ENCODE data around the gene SEMA3G.

The SEMA3G gene

DNA sequence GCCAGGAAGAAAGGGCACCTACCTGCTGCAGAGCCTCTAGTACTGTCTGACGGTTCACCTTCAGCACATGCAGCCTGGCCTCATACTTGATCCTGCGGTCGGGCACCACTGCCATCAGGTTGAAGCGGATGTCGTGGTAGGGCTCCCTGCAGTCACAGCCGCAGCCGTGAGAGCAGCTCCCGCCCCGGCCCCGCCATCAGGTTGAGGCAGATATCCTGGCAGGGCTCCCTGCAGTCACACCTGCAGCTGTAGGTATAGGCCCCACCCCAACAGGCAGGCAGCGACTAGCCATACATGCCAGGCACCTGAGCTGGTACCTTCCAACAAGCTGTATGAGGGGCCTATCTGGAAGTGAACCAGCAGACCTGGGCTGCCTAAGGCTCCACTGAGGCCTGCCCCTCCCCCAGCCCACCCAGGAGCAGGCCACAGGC lies 38.7 kb downstream of the SEMA3G start:
- Histone ChIP-seq H3K4me3 (no peak overlapping the region), H3K9ac (ENCODE audit: insufficient read length) (no peak overlapping the region), H3K36me3 (ENCODE audit: insufficient read depth, low read length) (peaks cover 6% of the 10 kb centered on the region; the same call in 1 of the 2 replicates), H3K9me3 (ENCODE audit: low read depth, low read length) (no peaks in the 10 kb centered on the region), H3K27ac (no peak overlapping the region)
- TF ChIP-seq POLR2AphosphoS5 (IDR thresholded peaks at IDR 0.05; ENCODE audit: borderline replicate concordance, low read depth, low read length) (no peak), FOXP2 (optimal IDR thresholded peaks at IDR 0.05; ENCODE audit: control extremely low read depth, extremely low read length, insufficient read depth) (no peak), EZH2 (IDR thresholded peaks at IDR 0.05) (no peak)
- DNase-seq (ENCODE audit: low read depth, low spot score) = no peak

GRCh38 chr3:52405601-52406110 lies 39.2 kb downstream of the SEMA3G start:
- Histone ChIP-seq H3K9me3 (ENCODE audit: low read depth, low read length) (no peaks in the 10 kb centered on the region), H3K27ac (no peak overlapping the region), H3K9ac (ENCODE audit: insufficient read length) (no peak overlapping the region), H3K36me3 (ENCODE audit: insufficient read depth, low read length) (peaks cover 6% of the 10 kb centered on the region; the same call in 1 of the 2 replicates), H3K4me3 (no peak overlapping the region)
- TF ChIP-seq POLR2AphosphoS5 (IDR thresholded peaks at IDR 0.05; ENCODE audit: borderline replicate concordance, low read depth, low read length) (no peak), EZH2 (IDR thresholded peaks at IDR 0.05) (no peak), FOXP2 (optimal IDR thresholded peaks at IDR 0.05; ENCODE audit: control extremely low read depth, extremely low read length, insufficient read depth) (no peak)
- DNase-seq (ENCODE audit: low read depth, low spot score) = no peak

- no peak for TF ChIP-seq FOXP2 (optimal IDR thresholded peaks at IDR 0.05; ENCODE audit: control extremely low read depth, extremely low read length, insufficient read depth)
- TF ChIP-seq POLR2AphosphoS5 (IDR thresholded peaks at IDR 0.05; ENCODE audit: borderline replicate concordance, low read depth, low read length) = no peak
- TF ChIP-seq EZH2 (IDR thresholded peaks at IDR 0.05) = no peak
- no peak overlapping the region for H3K4me3 ChIP-seq
- H3K36me3 ChIP-seq (ENCODE audit: insufficient read depth, low read length) = peaks cover 6% of the 10 kb centered on the region; the same call in 1 of the 2 replicates
- H3K9me3 ChIP-seq (ENCODE audit: low read depth, low read length) = no peaks in the 10 kb centered on the region
- H3K9ac ChIP-seq (ENCODE audit: insufficient read length) = no peak overlapping the region
- no peak for DNase-seq (ENCODE audit: low read depth, low spot score)
- no peak overlapping the region for H3K27ac ChIP-seq
Observed at GRCh38 chr3:52405066-52405465, 39.8 kb downstream of the SEMA3G start.

DNA sequence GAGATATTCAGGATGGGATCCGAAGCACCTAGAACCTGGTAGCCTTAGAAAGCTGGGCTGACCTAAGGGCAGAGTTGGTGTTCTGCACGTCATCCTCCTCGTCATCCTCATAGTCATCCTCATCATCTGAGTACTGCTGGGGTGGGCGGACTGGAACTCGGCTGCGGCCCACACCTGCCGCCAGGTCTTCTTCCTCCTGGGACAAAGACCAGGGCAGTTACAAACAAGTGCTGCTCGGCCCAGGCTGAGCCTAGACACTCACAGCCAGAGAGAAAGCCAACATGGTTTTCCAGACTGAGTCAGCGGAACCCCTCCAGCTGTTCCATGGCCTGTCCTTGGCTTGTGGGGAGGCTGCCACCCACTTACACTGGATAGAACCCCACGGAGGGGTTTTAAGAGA lies 40.5 kb downstream of the SEMA3G start:
- peaks cover 6% of the 10 kb centered on the region; the same call in 1 of the 2 replicates for H3K36me3 ChIP-seq (ENCODE audit: insufficient read depth, low read length)
- H3K9me3 ChIP-seq (ENCODE audit: low read depth, low read length) = no peaks in the 10 kb centered on the region
- no peak overlapping the region for H3K27ac ChIP-seq
- H3K9ac ChIP-seq (ENCODE audit: insufficient read length) = no peak overlapping the region
- no peak for TF ChIP-seq FOXP2 (optimal IDR thresholded peaks at IDR 0.05; ENCODE audit: control extremely low read depth, extremely low read length, insufficient read depth)
- TF ChIP-seq EZH2 (IDR thresholded peaks at IDR 0.05) = no peak
- TF ChIP-seq POLR2AphosphoS5 (IDR thresholded peaks at IDR 0.05; ENCODE audit: borderline replicate concordance, low read depth, low read length) = no peak
- no peak overlapping the region for H3K4me3 ChIP-seq
- no peak for DNase-seq (ENCODE audit: low read depth, low spot score)

GRCh38 chr3:52403955-52404354 lies 40.9 kb downstream of the SEMA3G start:
- Histone ChIP-seq H3K9ac (ENCODE audit: insufficient read length) (no peak overlapping the region), H3K4me3 (no peak overlapping the region), H3K36me3 (ENCODE audit: insufficient read depth, low read length) (peaks cover 6% of the 10 kb centered on the region; the same call in 1 of the 2 replicates), H3K27ac (no peak overlapping the region), H3K9me3 (ENCODE audit: low read depth, low read length) (no peaks in the 10 kb centered on the region)
- TF ChIP-seq FOXP2 (optimal IDR thresholded peaks at IDR 0.05; ENCODE audit: control extremely low read depth, extremely low read length, insufficient read depth) (no peak), POLR2AphosphoS5 (IDR thresholded peaks at IDR 0.05; ENCODE audit: borderline replicate concordance, low read depth, low read length) (no peak), EZH2 (IDR thresholded peaks at IDR 0.05) (no peak)
- no peak for DNase-seq (ENCODE audit: low read depth, low spot score)

DNA sequence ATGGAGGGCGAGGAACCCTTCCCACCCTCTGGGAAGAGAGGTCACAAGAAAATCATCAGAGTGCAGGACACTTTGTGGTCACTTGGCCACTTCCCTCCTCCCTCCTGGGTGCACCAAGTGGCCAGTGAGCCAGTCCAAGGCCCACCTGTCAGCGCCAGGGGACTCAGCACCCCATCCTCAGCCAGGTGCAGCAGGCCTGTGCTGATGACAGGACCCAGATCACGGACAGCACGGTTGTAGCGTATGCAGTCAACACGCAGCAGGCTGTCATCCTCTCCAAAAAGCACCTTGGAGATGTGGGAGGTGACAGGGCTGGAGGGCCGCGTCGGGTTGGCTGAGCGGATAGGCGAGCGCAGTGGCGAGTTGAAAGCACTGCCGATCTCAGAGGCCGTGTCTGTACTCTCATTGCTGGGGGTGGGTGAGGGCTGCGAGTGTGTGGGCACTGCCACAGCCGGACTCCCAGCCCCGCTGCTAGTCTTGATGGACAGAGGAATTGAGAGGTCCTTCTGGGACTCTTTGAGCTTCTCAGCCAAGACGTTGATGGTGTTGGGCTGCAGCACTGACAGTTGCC lies 41.5 kb downstream of the SEMA3G start:
- Histone ChIP-seq H3K9ac (ENCODE audit: insufficient read length) (no peak overlapping the region), H3K9me3 (ENCODE audit: low read depth, low read length) (no peaks in the 10 kb centered on the region), H3K36me3 (ENCODE audit: insufficient read depth, low read length) (peaks cover 6% of the 10 kb centered on the region; the same call in 1 of the 2 replicates), H3K4me3 (no peak overlapping the region), H3K27ac (no peak overlapping the region)
- no peak for DNase-seq (ENCODE audit: low read depth, low spot score)
- TF ChIP-seq POLR2AphosphoS5 (IDR thresholded peaks at IDR 0.05; ENCODE audit: borderline replicate concordance, low read depth, low read length) (no peak), FOXP2 (optimal IDR thresholded peaks at IDR 0.05; ENCODE audit: control extremely low read depth, extremely low read length, insufficient read depth) (no peak), EZH2 (IDR thresholded peaks at IDR 0.05) (no peak)

- H3K36me3 ChIP-seq (ENCODE audit: insufficient read depth, low read length) = peaks cover 4% of the 10 kb centered on the region; the same call in 1 of the 2 replicates
- DNase-seq (ENCODE audit: low read depth, low spot score) = no peak
- no peaks in the 10 kb centered on the region for H3K9me3 ChIP-seq (ENCODE audit: low read depth, low read length)
- no peak overlapping the region for H3K27ac ChIP-seq
- H3K9ac ChIP-seq (ENCODE audit: insufficient read length) = no peak overlapping the region
- no peak overlapping the region for H3K4me3 ChIP-seq
- no peak for TF ChIP-seq FOXP2 (optimal IDR thresholded peaks at IDR 0.05; ENCODE audit: control extremely low read depth, extremely low read length, insufficient read depth)
- no peak for TF ChIP-seq POLR2AphosphoS5 (IDR thresholded peaks at IDR 0.05; ENCODE audit: borderline replicate concordance, low read depth, low read length)
- no peak for TF ChIP-seq EZH2 (IDR thresholded peaks at IDR 0.05)
Observed at GRCh38 chr3:52402706-52403270, 42.1 kb downstream of the SEMA3G start.

DNA sequence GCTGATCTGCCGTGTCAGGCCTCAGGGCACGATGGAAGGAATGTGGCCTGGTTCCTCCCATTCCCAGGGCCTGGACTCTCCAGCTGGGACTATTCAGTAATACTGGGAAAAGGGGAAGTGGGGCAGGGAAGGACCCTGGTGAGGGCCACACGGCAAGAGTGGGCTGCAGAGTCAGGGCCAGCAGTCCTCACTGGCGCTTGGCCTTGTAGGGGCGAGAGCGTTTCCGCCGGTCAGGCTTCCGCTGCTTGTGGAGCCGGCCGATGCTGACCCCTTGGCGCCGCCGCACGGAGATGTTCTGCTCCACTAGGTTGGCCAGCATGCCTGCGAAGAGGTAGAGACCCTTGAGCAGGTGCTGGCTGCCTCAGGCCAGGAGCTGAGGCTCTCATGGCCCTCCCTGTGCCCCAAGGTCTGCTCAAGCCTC lies 42.8 kb downstream of the SEMA3G start:
- H3K9ac ChIP-seq (ENCODE audit: insufficient read length) = no peak overlapping the region
- DNase-seq (ENCODE audit: low read depth, low spot score) = no peak
- no peaks in the 10 kb centered on the region for H3K9me3 ChIP-seq (ENCODE audit: low read depth, low read length)
- peaks cover 2% of the 10 kb centered on the region; the same call in 1 of the 2 replicates for H3K36me3 ChIP-seq (ENCODE audit: insufficient read depth, low read length)
- no peak overlapping the region for H3K27ac ChIP-seq
- no peak for TF ChIP-seq EZH2 (IDR thresholded peaks at IDR 0.05)
- TF ChIP-seq FOXP2 (optimal IDR thresholded peaks at IDR 0.05; ENCODE audit: control extremely low read depth, extremely low read length, insufficient read depth) = no peak
- no peak for TF ChIP-seq POLR2AphosphoS5 (IDR thresholded peaks at IDR 0.05; ENCODE audit: borderline replicate concordance, low read depth, low read length)
- H3K4me3 ChIP-seq = no peak overlapping the region
